GM23338 (cell line): ENCODE data around the gene CGNL1. TPM values are rescaled to one million over a fixed set of nuclear protein-coding genes. Genes with fewer than 3 reads are reported as not detected.
A peak's percentile ranks its signal among the peaks of the same experiment; 100 is the strongest.

Experiments used
- ATAC-seq: fragments of 200-7000 bp; cut with Tn5 transposase; 3 replicates; pipeline ENCODE4 v1.9.1; 2020
- DNase-seq: peaks from one replicate; pipeline ENCODE4 v3.0.0-alpha.2; 2015; ENCODE audit warnings: low spot score
- H2AFZ ChIP-seq: fragments of 200-600 bp; sonication (generic); 2 replicates; pipeline ENCODE4 v1.8.0; 2016; ENCODE audit warnings: antibody characterized with exemption, mild to moderate bottlenecking, moderate library complexity
- H3F3A ChIP-seq: fragments of 200-600 bp; sonication (generic); replicated peaks from 2 replicates; pipeline ENCODE4 v1.8.0; 2017; ENCODE audit warnings: antibody characterized with exemption, mixed run types, low read depth
- H3K27ac ChIP-seq: fragments of 200-600 bp; sonication (generic); 2 replicates; pipeline ENCODE4 v1.6.1; 2016; ENCODE audit warnings: low read depth
- H3K27me3 ChIP-seq: fragments of 200-600 bp; sonication (generic); 2 replicates; pipeline ENCODE4 v1.8.0; 2016; ENCODE audit warnings: mild to moderate bottlenecking, mixed run types, moderate library complexity; ENCODE audit not compliant: insufficient read depth
- H3K36me3 ChIP-seq: fragments of 200-600 bp; sonication (generic); 2 replicates; pipeline ENCODE4 v1.8.0; 2016; ENCODE audit warnings: mild to moderate bottlenecking; ENCODE audit not compliant: insufficient read depth
- H3K4me1 ChIP-seq: fragments of 200-600 bp; sonication (generic); 2 replicates; pipeline ENCODE4 v1.8.0; 2016; ENCODE audit warnings: mild to moderate bottlenecking, moderate library complexity; ENCODE audit not compliant: insufficient read depth
- H3K4me2 ChIP-seq: fragments of 200-600 bp; sonication (generic); 2 replicates; pipeline ENCODE4 v1.7.1; 2017; ENCODE audit warnings: mixed run types
- H3K4me3 ChIP-seq: fragments of 200-600 bp; sonication (generic); 2 replicates; pipeline ENCODE4 v1.6.1; 2016; ENCODE audit warnings: mixed run types
- H3K79me2 ChIP-seq: fragments of 200-600 bp; sonication (generic); replicated peaks from 2 replicates; pipeline ENCODE4 v1.8.0; 2017; ENCODE audit warnings: mild to moderate bottlenecking; ENCODE audit not compliant: insufficient read depth
- H3K9me2 ChIP-seq: fragments of 200-600 bp; sonication (generic); 2 replicates; pipeline ENCODE4 v1.8.0; 2017; ENCODE audit not compliant: insufficient read depth
- H4K20me1 ChIP-seq: fragments of 200-600 bp; sonication (generic); replicated peaks from 2 replicates; pipeline ENCODE4 v1.8.0; 2017; ENCODE audit warnings: mild to moderate bottlenecking; ENCODE audit not compliant: insufficient read depth
- H3K27ac Mint-ChIP-seq: 2 replicates; pipeline ENCODE4 v1.8.0; 2020; ENCODE audit warnings: inconsistent platforms, mild to moderate bottlenecking, moderate library complexity, mixed read lengths
- H3K27me3 Mint-ChIP-seq: 3 replicates; pipeline ENCODE4 v1.8.0; 2022; ENCODE audit warnings: low read depth, mild to moderate bottlenecking, moderate library complexity, mixed read lengths, inconsistent platforms; ENCODE audit not compliant: insufficient read depth, poor library complexity
- H3K36me3 Mint-ChIP-seq: 3 replicates; pipeline ENCODE4 v1.8.0; 2021; ENCODE audit warnings: low read depth, mild to moderate bottlenecking, inconsistent platforms, moderate library complexity, mixed read lengths
- H3K4me1 Mint-ChIP-seq: 3 replicates; pipeline ENCODE4 v1.8.0; 2020; ENCODE audit warnings: mild to moderate bottlenecking, inconsistent platforms, mixed read lengths
- H3K4me3 Mint-ChIP-seq: 3 replicates; pipeline ENCODE4 v1.8.0; 2021; ENCODE audit warnings: moderate library complexity, mild to moderate bottlenecking, inconsistent platforms, mixed read lengths
- H3K9me3 Mint-ChIP-seq: 3 replicates; pipeline ENCODE4 v1.8.0; 2020; ENCODE audit warnings: moderate library complexity, mild to moderate bottlenecking, inconsistent platforms, mixed read lengths
- CREB1 ChIP-seq: fragments of 250-450 bp; sonication (Bioruptor Pico); IDR thresholded peaks from 2 replicates; pipeline ENCODE4 v1.5.0; 2020; ENCODE audit warnings: low read depth, mild to moderate bottlenecking, moderate library complexity
- EZH2 ChIP-seq: fragments of 200-600 bp; sonication (generic); IDR thresholded peaks from one replicate; pipeline ENCODE4 v1.8.0; 2017; ENCODE audit warnings: antibody characterized with exemption, mild to moderate bottlenecking, low read depth; ENCODE audit not compliant: unreplicated experiment
- EZH2phosphoT487 ChIP-seq: fragments of 200-600 bp; sonication (generic); IDR thresholded peaks from one replicate; pipeline ENCODE4 v1.8.1; 2018; ENCODE audit warnings: antibody characterized with exemption; ENCODE audit not compliant: unreplicated experiment
- JUNB ChIP-seq: IDR thresholded peaks from one replicate; pipeline ENCODE4 v1.6.1; 2016; ENCODE audit warnings: antibody characterized with exemption; ENCODE audit not compliant: unreplicated experiment
- NANOG ChIP-seq: IDR thresholded peaks from 2 replicates; pipeline ENCODE4 v1.6.1; 2016; ENCODE audit warnings: antibody characterized with exemption, borderline replicate concordance
- POLR2AphosphoS5 ChIP-seq: IDR thresholded peaks from 2 replicates; pipeline ENCODE4 v1.6.1; 2016; ENCODE audit warnings: antibody characterized with exemption, low read depth
- REST ChIP-seq: IDR thresholded peaks from one replicate; pipeline ENCODE4 v1.6.1; 2018; ENCODE audit warnings: antibody characterized with exemption; ENCODE audit not compliant: unreplicated experiment
- STAT1 ChIP-seq: IDR thresholded peaks from one replicate; pipeline ENCODE4 v1.6.1; 2016; ENCODE audit warnings: antibody characterized with exemption; ENCODE audit not compliant: unreplicated experiment
- ZNF114 ChIP-seq: fragments of 250-450 bp; sonication (Bioruptor Pico); IDR thresholded peaks from 2 replicates; pipeline ENCODE4 v1.5.0; 2020; ENCODE audit warnings: mild to moderate bottlenecking, moderate library complexity
- ZNF331 ChIP-seq: fragments of 250-450 bp; sonication (Bioruptor Pico); IDR thresholded peaks from 2 replicates; pipeline ENCODE4 v1.5.0; 2020; ENCODE audit warnings: low read depth, mild to moderate bottlenecking, moderate library complexity
- ZNF462 ChIP-seq: fragments of 250-450 bp; sonication (Bioruptor Pico); IDR thresholded peaks from 2 replicates; pipeline ENCODE4 v1.5.0; 2020; ENCODE audit warnings: mild to moderate bottlenecking, moderate library complexity
- polyA plus RNA-seq: library from polyadenylated mRNA; unstranded; fragments of >200 nt; fragmentation: Nextera tagmentation; extraction: Ambion mirVana; gene quantifications from 2 replicates; pipeline ENCODE4 v1.2.1, GENCODE V29; 2016
- total RNA-seq: library from RNA; depleted of rRNA; stranded (reverse); fragments of >200 nt; shearing (Covaris generic); gene quantifications from 2 replicates; pipeline ENCODE4 v1.2.3, GENCODE V29; 2014
- TF ChIP-seq, protein P1 (sequence below): IDR thresholded peaks from 2 replicates; pipeline ENCODE4 v1.6.1; 2016; ENCODE audit warnings: antibody characterized with exemption
- TF ChIP-seq, protein P2 (sequence below), 2 experiments: fragments of 200-600 bp in 1 of 2; sonication (generic) in 1 of 2; conservative IDR thresholded peaks; 2 replicates each; pipeline versions ENCODE4 v1.5.1 to v1.6.1; 2016 to 2017; ENCODE audit warnings: antibody characterized with exemption in 2 of 2, low read depth in 2 of 2, mild to moderate bottlenecking in 2 of 2, moderate library complexity in 1 of 2

The CGNL1 gene
- total and polyA plus RNA-seq, 2 experiments from 2014 or later = 20.0 to 57.8 TPM

DNA sequence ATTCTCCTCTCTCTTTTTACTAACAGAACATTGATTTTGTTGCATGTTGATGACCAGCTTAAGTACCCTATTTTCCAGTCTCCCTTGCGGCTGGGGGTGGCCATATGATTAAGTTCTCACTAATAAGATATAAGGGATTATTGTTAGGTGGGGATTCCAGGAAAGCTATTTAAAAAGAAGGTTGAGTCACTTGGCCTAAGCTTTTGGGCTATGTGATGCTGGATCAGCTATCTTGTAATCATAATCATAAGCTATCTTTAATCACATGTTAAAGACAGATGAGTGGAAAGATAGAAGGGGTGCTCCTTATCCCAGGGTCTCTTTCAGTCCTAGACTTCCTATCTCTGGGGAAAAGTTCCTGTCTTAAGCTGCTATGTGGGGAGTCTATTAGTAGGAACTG is 59.9 kb downstream of the CGNL1 start:
- Histone ChIP-seq H3K27ac (peak overlapping the region; percentile 22; the same call in 1 of the 2 replicates), H3K9me2 (no peaks in the 10 kb centered on the region), H3K4me3 (no peak overlapping the region), H3K27me3 (no peaks in the 10 kb centered on the region), H3K4me2 (no peak overlapping the region), H4K20me1 (no peaks in the 10 kb centered on the region), H3K79me2 (peaks cover 31% of the 10 kb centered on the region), H3K4me1 (peaks cover 23% of the 10 kb centered on the region), H3K36me3 (no peaks in the 10 kb centered on the region), H3F3A (no peaks in the 10 kb centered on the region), H2AFZ (no peak overlapping the region)
- no peak for DNase-seq
- ATAC-seq = no peak
- peaks cover 17% of the 10 kb centered on the region for H3K36me3 Mint-ChIP-seq
- no peaks in the 10 kb centered on the region for H3K9me3 Mint-ChIP-seq
- H3K4me3 Mint-ChIP-seq = no peak overlapping the region
- 0 out of 2 replicates have a peak overlapping the region, but pooled peaks have one; percentile 20 for H3K27ac Mint-ChIP-seq
- H3K4me1 Mint-ChIP-seq = peaks cover 57% of the 10 kb centered on the region
- TF ChIP-seq, protein P1, sequence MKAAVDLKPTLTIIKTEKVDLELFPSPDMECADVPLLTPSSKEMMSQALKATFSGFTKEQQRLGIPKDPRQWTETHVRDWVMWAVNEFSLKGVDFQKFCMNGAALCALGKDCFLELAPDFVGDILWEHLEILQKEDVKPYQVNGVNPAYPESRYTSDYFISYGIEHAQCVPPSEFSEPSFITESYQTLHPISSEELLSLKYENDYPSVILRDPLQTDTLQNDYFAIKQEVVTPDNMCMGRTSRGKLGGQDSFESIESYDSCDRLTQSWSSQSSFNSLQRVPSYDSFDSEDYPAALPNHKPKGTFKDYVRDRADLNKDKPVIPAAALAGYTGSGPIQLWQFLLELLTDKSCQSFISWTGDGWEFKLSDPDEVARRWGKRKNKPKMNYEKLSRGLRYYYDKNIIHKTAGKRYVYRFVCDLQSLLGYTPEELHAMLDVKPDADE = no peak
- TF ChIP-seq, protein P2, sequence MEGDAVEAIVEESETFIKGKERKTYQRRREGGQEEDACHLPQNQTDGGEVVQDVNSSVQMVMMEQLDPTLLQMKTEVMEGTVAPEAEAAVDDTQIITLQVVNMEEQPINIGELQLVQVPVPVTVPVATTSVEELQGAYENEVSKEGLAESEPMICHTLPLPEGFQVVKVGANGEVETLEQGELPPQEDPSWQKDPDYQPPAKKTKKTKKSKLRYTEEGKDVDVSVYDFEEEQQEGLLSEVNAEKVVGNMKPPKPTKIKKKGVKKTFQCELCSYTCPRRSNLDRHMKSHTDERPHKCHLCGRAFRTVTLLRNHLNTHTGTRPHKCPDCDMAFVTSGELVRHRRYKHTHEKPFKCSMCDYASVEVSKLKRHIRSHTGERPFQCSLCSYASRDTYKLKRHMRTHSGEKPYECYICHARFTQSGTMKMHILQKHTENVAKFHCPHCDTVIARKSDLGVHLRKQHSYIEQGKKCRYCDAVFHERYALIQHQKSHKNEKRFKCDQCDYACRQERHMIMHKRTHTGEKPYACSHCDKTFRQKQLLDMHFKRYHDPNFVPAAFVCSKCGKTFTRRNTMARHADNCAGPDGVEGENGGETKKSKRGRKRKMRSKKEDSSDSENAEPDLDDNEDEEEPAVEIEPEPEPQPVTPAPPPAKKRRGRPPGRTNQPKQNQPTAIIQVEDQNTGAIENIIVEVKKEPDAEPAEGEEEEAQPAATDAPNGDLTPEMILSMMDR (conservative IDR thresholded peaks at IDR 0.05; ENCODE audit: low read depth in 2 of 2) = no peak
- TF ChIP-seq JUNB (no peak), REST (no peak), CREB1 (CRISPR knock-in tag) (no peak), EZH2 (no peak), EZH2phosphoT487 (no peak), STAT1 (no peak), NANOG (no peak), ZNF331 (CRISPR knock-in tag) (no peak), POLR2AphosphoS5 (no peak), ZNF462 (CRISPR knock-in tag) (no peak), ZNF114 (no peak)
- H3K27me3 Mint-ChIP-seq = no peaks in the 10 kb centered on the region
